Duodenal mucosa (tissue), 2 donors: Measurements from ENCODE around the gene USP34.

ENCODE experiments used
- H3K27ac ChIP-seq: one replicate; pipeline ENCODE4 v1.7.0; 2013; ENCODE audit warnings: low read depth, low read length
- H3K27me3 ChIP-seq, 2 donors: one replicate each; pipeline ENCODE4 v1.7.0; 2013; ENCODE audit warnings: low read length in 2 of 2, control low read depth in 1 of 2; ENCODE audit not compliant: insufficient read depth in 2 of 2, control insufficient read depth in 1 of 2
- H3K36me3 ChIP-seq, 2 donors: one replicate each; pipeline ENCODE4 v1.7.0; 2013; ENCODE audit warnings: low read length in 2 of 2, control low read depth in 1 of 2; ENCODE audit not compliant: insufficient read depth in 2 of 2, control insufficient read depth in 1 of 2
- H3K4me1 ChIP-seq, 2 donors: one replicate each; pipeline ENCODE4 v1.7.0; 2013; ENCODE audit warnings: low read length in 2 of 2, control low read depth in 1 of 2; ENCODE audit not compliant: insufficient read depth in 2 of 2, control insufficient read depth in 1 of 2
- H3K4me3 ChIP-seq, 2 donors: one replicate each; pipeline ENCODE4 v1.7.0; 2013; ENCODE audit warnings: low read length in 2 of 2, low read depth in 1 of 2
- H3K9ac ChIP-seq, 2 donors: one replicate each; pipeline ENCODE4 v1.7.0; 2013; ENCODE audit warnings: low read length in 2 of 2, low read depth in 1 of 2
- H3K9me3 ChIP-seq, 2 donors: one replicate each; pipeline ENCODE4 v1.7.0; 2013; ENCODE audit warnings: low read length in 2 of 2, control low read depth in 1 of 2; ENCODE audit not compliant: control insufficient read depth in 1 of 2

The USP34 gene

GRCh38 chr2:61335187-61335586, 135.7 kb downstream of the USP34 start:
- no peak overlapping the region for H3K9ac ChIP-seq
- no peak overlapping the region for H3K4me3 ChIP-seq
- peaks cover 4 to 19% of the 10 kb centered on the region in 2 donors for H3K36me3 ChIP-seq
- no peak overlapping the region for H3K27ac ChIP-seq
- H3K9me3 ChIP-seq = no peaks in the 10 kb centered on the region
- H3K27me3 ChIP-seq = no peaks in the 10 kb centered on the region
- no peaks in the 10 kb centered on the region for H3K4me1 ChIP-seq

- no peak overlapping the region for H3K4me3 ChIP-seq
- H3K27ac ChIP-seq = no peak overlapping the region
- no peaks in the 10 kb centered on the region for H3K27me3 ChIP-seq
- no peaks in the 10 kb centered on the region for H3K4me1 ChIP-seq
- H3K36me3 ChIP-seq = peaks cover 5 to 21% of the 10 kb centered on the region in 2 donors
- no peaks in the 10 kb centered on the region for H3K9me3 ChIP-seq
- no peak overlapping the region for H3K9ac ChIP-seq
Observed at GRCh38 chr2:61334466-61334865, 136.4 kb downstream of the USP34 start.

- no peak overlapping the region for H3K9ac ChIP-seq
- H3K27ac ChIP-seq = no peak overlapping the region
- no peaks in the 10 kb centered on the region for H3K27me3 ChIP-seq
- peaks cover 9 to 11% of the 10 kb centered on the region in 2 donors for H3K4me1 ChIP-seq
- H3K36me3 ChIP-seq = peaks cover 9 to 14% of the 10 kb centered on the region in 2 donors
- no peak overlapping the region for H3K4me3 ChIP-seq
- H3K9me3 ChIP-seq = no peaks in the 10 kb centered on the region
Observed at GRCh38 chr2:61328707-61329251, 142.1 kb downstream of the USP34 start.

GRCh38 chr2:61327173-61327572, 143.7 kb downstream of the USP34 start:
- peaks cover 9 to 11% of the 10 kb centered on the region in 2 donors for H3K4me1 ChIP-seq
- no peak overlapping the region for H3K9ac ChIP-seq
- H3K9me3 ChIP-seq = no peaks in the 10 kb centered on the region
- H3K36me3 ChIP-seq = peaks cover 11 to 20% of the 10 kb centered on the region in 2 donors
- no peak overlapping the region for H3K27ac ChIP-seq
- no peak overlapping the region for H3K4me3 ChIP-seq
- no peaks in the 10 kb centered on the region for H3K27me3 ChIP-seq

GRCh38 chr2:61326423-61326822, 144.5 kb downstream of the USP34 start:
- no peak overlapping the region for H3K9ac ChIP-seq
- peaks cover 9 to 11% of the 10 kb centered on the region in 2 donors for H3K4me1 ChIP-seq
- H3K27ac ChIP-seq = no peak overlapping the region
- H3K27me3 ChIP-seq = no peaks in the 10 kb centered on the region
- H3K4me3 ChIP-seq = no peak overlapping the region
- no peaks in the 10 kb centered on the region for H3K9me3 ChIP-seq
- peaks cover 11 to 20% of the 10 kb centered on the region in 2 donors for H3K36me3 ChIP-seq

- no peak overlapping the region for H3K9ac ChIP-seq
- no peaks in the 10 kb centered on the region for H3K4me1 ChIP-seq
- no peak overlapping the region for H3K4me3 ChIP-seq
- H3K27me3 ChIP-seq = no peaks in the 10 kb centered on the region
- no peak overlapping the region for H3K27ac ChIP-seq
- H3K36me3 ChIP-seq = peaks cover 11 to 36% of the 10 kb centered on the region in 2 donors
- no peaks in the 10 kb centered on the region for H3K9me3 ChIP-seq
Observed at GRCh38 chr2:61320181-61320580, 150.7 kb downstream of the USP34 start.

- Histone ChIP-seq H3K27ac (no peak overlapping the region), H3K4me1 (no peaks in the 10 kb centered on the region), H3K4me3 (no peak overlapping the region), H3K9ac (no peak overlapping the region), H3K9me3 (no peaks in the 10 kb centered on the region), H3K36me3 (peaks cover 5 to 33% of the 10 kb centered on the region in 2 donors), H3K27me3 (no peaks in the 10 kb centered on the region)
Observed at GRCh38 chr2:61318553-61318952, 152.3 kb downstream of the USP34 start.

GRCh38 chr2:61295981-61296380, 174.9 kb downstream of the USP34 start:
- Histone ChIP-seq H3K36me3 (peaks cover 6 to 44% of the 10 kb centered on the region in 2 donors), H3K4me3 (no peak overlapping the region)

GRCh38 chr2:61291851-61292575, 178.9 kb downstream of the USP34 start:
- Histone ChIP-seq H3K27ac (no peak overlapping the region), H3K27me3 (no peaks in the 10 kb centered on the region), H3K4me1 (peaks cover 3 to 8% of the 10 kb centered on the region in 2 donors), H3K9ac (no peak overlapping the region), H3K9me3 (no peaks in the 10 kb centered on the region), H3K4me3 (no peak overlapping the region), H3K36me3 (peaks cover 9 to 46% of the 10 kb centered on the region in 2 donors)

More at GRCh38 chr2:61295981-61296380, 174.9 kb downstream of the USP34 start:
- Histone ChIP-seq H3K27ac (no peak overlapping the region), H3K9ac (no peak overlapping the region), H3K27me3 (no peaks in the 10 kb centered on the region), H3K9me3 (no peaks in the 10 kb centered on the region), H3K4me1 (no peaks in the 10 kb centered on the region)

- H3K4me1 ChIP-seq = peaks cover 3 to 8% of the 10 kb centered on the region in 2 donors
- H3K9ac ChIP-seq = no peak overlapping the region
- no peaks in the 10 kb centered on the region for H3K9me3 ChIP-seq
- H3K4me3 ChIP-seq = no peak overlapping the region
- no peak overlapping the region for H3K27ac ChIP-seq
- H3K27me3 ChIP-seq = no peaks in the 10 kb centered on the region
- H3K36me3 ChIP-seq = peaks cover 9 to 20% of the 10 kb centered on the region in 2 donors
Observed at GRCh38 chr2:61288070-61288841, 182.6 kb downstream of the USP34 start.
